K562 (cell line): ENCODE results near the gene DTNA. TPM values are rescaled to one million over a fixed set of nuclear protein-coding genes. Genes with fewer than 3 reads are reported as not detected.

Experiments
- ATAC-seq: fragments of 200-7000 bp; cut with Tn5 transposase; 3 replicates; pipeline ENCODE4 v1.9.1; 2020; ENCODE audit warnings: moderate library complexity
- BruUV-seq: library from RNA; stranded (reverse); fragments of 400-500 nt; replicated peaks from 2 replicates; lab custom pipeline; 2021; lab: Mats Ljungman, UMichigan
- CTCF ChIA-PET: fragments of 300-600 bp; formaldehyde crosslinking; extraction: SDS; loops from one replicate; lab custom pipeline; 2021; ENCODE audit warnings: low intra/inter-chr PET ratio; lab: Yijun Ruan, JAX
- POLR2A ChIA-PET: fragments of 300-600, 350-650 bp; sonication (Branson Sonifier 250); formaldehyde crosslinking; extraction: SDS; loops from one replicate; lab custom pipeline; 2021; ENCODE audit warnings: antibody characterized with exemption, inconsistent platforms; lab: Yijun Ruan, JAX
- DNase-seq, 4 experiments: peaks; one replicate each; pipeline versions ENCODE4 v3.0.0 to v3.0.0-alpha.2; 2011 to 2018; ENCODE audit warnings: low spot score in 3 of 4, mixed read lengths in 3 of 4; ENCODE audit errors: extremely low read depth in 1 of 4
- FAIRE-seq: peaks from 2 replicates; lab custom pipeline; 2011; peaks lifted over from hg19 to GRCh38; lab: Jason Lieb, UNC
- H2AFZ ChIP-seq: 2 replicates; pipeline ENCODE4 v1.6.0; 2011; ENCODE audit warnings: low read depth, low read length, control low read depth, inconsistent platforms
- H3K27ac ChIP-seq: fragments of 200-600 bp; 3 replicates; pipeline ENCODE4 v1.8.0; 2011; ENCODE audit warnings: low read depth, mild to moderate bottlenecking, control low read depth, inconsistent platforms, low read length, moderate library complexity, mixed read lengths; ENCODE audit errors: extremely low read depth
- H3K27me3 ChIP-seq, 2 experiments: fragments of 300-600 bp in 1 of 2; 2 replicates in 1 of 2; 3 replicates in 1 of 2; pipeline versions ENCODE4 v1.6.0 to v1.8.0; 2011; ENCODE audit warnings: inconsistent platforms in 2 of 2, low read length in 2 of 2, mild to moderate bottlenecking in 1 of 2, mixed read lengths in 1 of 2, moderate library complexity in 1 of 2; ENCODE audit not compliant: control insufficient read depth in 2 of 2, insufficient read depth in 2 of 2
- H3K36me3 ChIP-seq: fragments of 300-600 bp; 3 replicates; pipeline ENCODE4 v1.8.0; 2011; ENCODE audit warnings: mild to moderate bottlenecking, low read length, inconsistent platforms; ENCODE audit not compliant: control insufficient read depth, insufficient read depth
- H3K4me1 ChIP-seq, 2 experiments: fragments of 200-600 bp in 1 of 2; replicated peaks in 1 of 2; 2 replicates in 1 of 2; 3 replicates in 1 of 2; pipeline versions ENCODE4 v1.5.1 to v1.8.0; 2011; ENCODE audit warnings: inconsistent platforms in 2 of 2, low read length in 2 of 2, mild to moderate bottlenecking in 1 of 2, mixed read lengths in 1 of 2, moderate library complexity in 1 of 2; ENCODE audit not compliant: control insufficient read depth in 2 of 2, insufficient read depth in 2 of 2
- H3K4me2 ChIP-seq: 2 replicates; pipeline ENCODE4 v1.6.1; 2011; ENCODE audit warnings: low read length, control low read depth, inconsistent platforms, mixed read lengths; ENCODE audit not compliant: insufficient read depth
- H3K4me3 ChIP-seq: fragments of 200-600 bp; sonication (generic), shearing (Covaris generic); 2 replicates; pipeline ENCODE4 v1.5.1; 2016; ENCODE audit warnings: control low read depth, inconsistent platforms
- H3K79me2 ChIP-seq: fragments of 200-600 bp; 3 replicates; pipeline ENCODE4 v1.8.0; 2011; ENCODE audit warnings: low read length, inconsistent platforms; ENCODE audit not compliant: control insufficient read depth, insufficient read depth
- H3K9ac ChIP-seq, 2 experiments: 2 replicates each; pipeline versions ENCODE4 v1.6.0 to v1.6.1; 2011; ENCODE audit warnings: low read depth in 2 of 2, low read length in 2 of 2, control low read depth in 1 of 2, inconsistent platforms in 1 of 2, mild to moderate bottlenecking in 1 of 2, mixed read lengths in 1 of 2; ENCODE audit not compliant: insufficient read depth in 1 of 2
- H3K9me1 ChIP-seq: one replicate; pipeline ENCODE4 v1.6.0; 2011; ENCODE audit warnings: inconsistent platforms, mild to moderate bottlenecking, low read length, moderate library complexity; ENCODE audit not compliant: control insufficient read depth, insufficient read depth
- H3K9me3 ChIP-seq: replicated peaks from 2 replicates; pipeline ENCODE4 v1.5.1; 2011; ENCODE audit warnings: low read depth, low read length, inconsistent platforms; ENCODE audit not compliant: control insufficient read depth, insufficient read depth
- H4K20me1 ChIP-seq: replicated peaks from 2 replicates; pipeline ENCODE4 v1.6.1; 2011; ENCODE audit warnings: low read length, inconsistent platforms, mixed read lengths; ENCODE audit not compliant: control insufficient read depth, insufficient read depth
- EGR1 ChIP-seq: fragments of 450-650 bp; conservative IDR thresholded peaks from 2 replicates; pipeline ENCODE4 v1.6.1; 2017; ENCODE audit warnings: mild to moderate bottlenecking
- ETV1 ChIP-seq: fragments of 450-650 bp; conservative IDR thresholded peaks from 2 replicates; pipeline ENCODE4 v1.6.1; 2016; ENCODE audit warnings: missing genetic modification characterization, control low read depth, low read depth, missing compliant biosample characterization
- HDAC3 ChIP-seq: fragments of 450-650 bp; IDR thresholded peaks from 2 replicates; pipeline ENCODE4 v1.6.1; 2018; ENCODE audit warnings: borderline replicate concordance, mild to moderate bottlenecking, moderate library complexity; ENCODE audit not compliant: partially characterized antibody
- HMG20A ChIP-seq: fragments of 450-650 bp; formaldehyde crosslinking; conservative IDR thresholded peaks from 2 replicates; pipeline ENCODE4 v1.4.0; 2020; ENCODE audit warnings: mild to moderate bottlenecking, mixed read lengths
- STAG1 ChIP-seq: sonication (generic); formaldehyde crosslinking; IDR thresholded peaks from 2 replicates; pipeline ENCODE4 v1.5.0; 2020; ENCODE audit warnings: missing genetic modification reagents, borderline replicate concordance
- ZC3H11A ChIP-seq: IDR thresholded peaks from 2 replicates; pipeline ENCODE4 v1.6.1; 2012; ENCODE audit warnings: low read depth, low read length, improper control_type of control experiment
- WGBS: fragments of 100-300 bp; shearing (Covaris generic); methylation state at CpG from one replicate; pipeline ENCODE4 v1.1.6; 2016; ENCODE audit warnings: low coverage, mixed read lengths; ENCODE audit not compliant: insufficient coverage; ENCODE audit errors: missing lambda C conversion rate; 5-methylcytosine and 5-hydroxymethylcytosine counted together
- in situ Hi-C: fragments of 300-500 bp; cut with MboI; formaldehyde crosslinking; loops from 4 replicates; pipeline ENCODE4 v1.15.0; 2018; ENCODE audit warnings: inconsistent platforms, mixed read lengths
- intact Hi-C: fragments of 100-400 bp; cut with micrococcal nuclease; formaldehyde crosslinking; loops from 2 replicates; pipeline ENCODE4 v1.14.2; 2022
- polyA plus RNA-seq, 8 experiments: library from polyadenylated mRNA; depleted of rRNA in 4 of 8; stranded (reverse) in 5 of 8; unstranded in 3 of 8; fragments of >200 nt; fragmentation: Nextera tagmentation in 2 of 8; fragmentation: Illumina TruSeq in 1 of 8; extraction: Ambion mirVana in 2 of 8; extraction: Trizol in 1 of 8; gene quantifications; 2 replicates each; pipeline versions ENCODE4 v1.2.1 to v1.2.3, GENCODE V29; 2011 to 2014; ENCODE audit warnings: inconsistent platforms in 1 of 8, missing spikeins in 1 of 8
- total RNA-seq, 7 experiments: library from RNA; depleted of rRNA in 6 of 7; stranded (reverse); fragments of >200 nt in 6 of 7; fragmentation: Illumina TruSeq in 2 of 7; extraction: Trizol in 2 of 7; gene quantifications; 2 replicates each; pipeline versions ENCODE4 v1.2.1 to v1.2.3, GENCODE V29; 2011 to 2021; ENCODE audit warnings: low replicate concordance in 1 of 7
- TF ChIP-seq, protein P1 (sequence below): fragments of 250-450 bp; sonication (Bioruptor Pico); IDR thresholded peaks from 2 replicates; pipeline ENCODE4 v1.5.0; 2020; ENCODE audit warnings: mild to moderate bottlenecking
- TF ChIP-seq, protein P2 (sequence below): fragments of 450-650 bp; IDR thresholded peaks from 2 replicates; pipeline ENCODE4 v1.6.1; 2016; ENCODE audit warnings: missing biosample characterization, missing genetic modification characterization

The DTNA gene
- total and polyA plus RNA-seq, 9 of the 15 experiments (the other 6 are each of a cell fraction or from before 2014, with no cell fraction given), result 0.07 to 2.4 (median 0.22) TPM; not detected in 2

DNA sequence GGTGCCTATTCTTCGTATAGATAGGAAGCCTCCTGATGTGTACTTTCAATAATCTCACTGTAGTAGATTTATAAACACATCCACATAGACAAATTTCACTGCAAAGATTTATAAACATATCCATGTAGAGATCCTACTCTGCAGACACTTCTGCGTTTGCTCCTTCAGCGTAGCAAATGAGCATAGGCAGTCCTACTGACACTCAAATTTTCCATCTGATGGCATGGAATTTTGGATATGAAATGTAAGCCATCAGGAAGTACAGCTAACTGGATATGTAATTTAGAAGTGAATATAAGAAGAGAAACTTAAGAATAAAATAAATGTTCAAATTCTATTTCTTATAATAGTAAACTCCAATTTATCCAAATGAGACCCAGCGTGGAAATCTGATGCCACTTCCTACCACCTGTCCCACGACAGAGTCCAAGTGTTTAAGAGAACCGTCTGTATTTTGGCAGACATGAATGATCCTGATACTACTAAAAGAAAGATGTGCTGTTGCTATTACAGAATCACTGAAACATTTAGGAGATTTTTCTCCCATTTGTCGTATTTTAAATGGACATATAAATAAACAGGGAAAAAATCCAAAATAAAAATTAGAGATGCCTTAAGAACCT, 86.0 kb downstream of the DTNA start:
- in situ Hi-C loops (loop anchor here (25.0 kb wide), 2 partner anchors 684 to 1559 kb away; no protein-coding TSS in a partner anchor), intact Hi-C loops (no loop called here)
- no peak for DNase-seq
- Histone ChIP-seq H3K27me3 (no peaks in the 10 kb centered on the region), H2AFZ (no peak overlapping the region), H3K36me3 (no peaks in the 10 kb centered on the region), H3K4me2 (no peak overlapping the region), H4K20me1 (no peaks in the 10 kb centered on the region), H3K79me2 (no peaks in the 10 kb centered on the region), H3K9me1 (no peaks in the 10 kb centered on the region), H3K4me3 (no peak overlapping the region), H3K9ac (no peak overlapping the region), H3K27ac (no peak overlapping the region), H3K9me3 (no peaks in the 10 kb centered on the region), H3K4me1 (no peaks in the 10 kb centered on the region)
- ATAC-seq, result no peak
- POLR2A ChIA-PET, result no interaction called here
- BruUV-seq, result no TSS peak
- 0% methylated on average over 7 of the region's 7 CpGs for WGBS
- FAIRE-seq, result no peak
- no peak for TF ChIP-seq HDAC3
- TF ChIP-seq STAG1 (CRISPR knock-in tag), result no peak
- TF ChIP-seq, protein P1, sequence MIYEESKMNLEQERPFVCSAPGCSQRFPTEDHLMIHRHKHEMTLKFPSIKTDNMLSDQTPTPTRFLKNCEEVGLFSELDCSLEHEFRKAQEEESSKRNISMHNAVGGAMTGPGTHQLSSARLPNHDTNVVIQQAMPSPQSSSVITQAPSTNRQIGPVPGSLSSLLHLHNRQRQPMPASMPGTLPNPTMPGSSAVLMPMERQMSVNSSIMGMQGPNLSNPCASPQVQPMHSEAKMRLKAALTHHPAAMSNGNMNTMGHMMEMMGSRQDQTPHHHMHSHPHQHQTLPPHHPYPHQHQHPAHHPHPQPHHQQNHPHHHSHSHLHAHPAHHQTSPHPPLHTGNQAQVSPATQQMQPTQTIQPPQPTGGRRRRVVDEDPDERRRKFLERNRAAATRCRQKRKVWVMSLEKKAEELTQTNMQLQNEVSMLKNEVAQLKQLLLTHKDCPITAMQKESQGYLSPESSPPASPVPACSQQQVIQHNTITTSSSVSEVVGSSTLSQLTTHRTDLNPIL, result no peak
- TF ChIP-seq ZC3H11A, result no peak
- TF ChIP-seq, protein P2, sequence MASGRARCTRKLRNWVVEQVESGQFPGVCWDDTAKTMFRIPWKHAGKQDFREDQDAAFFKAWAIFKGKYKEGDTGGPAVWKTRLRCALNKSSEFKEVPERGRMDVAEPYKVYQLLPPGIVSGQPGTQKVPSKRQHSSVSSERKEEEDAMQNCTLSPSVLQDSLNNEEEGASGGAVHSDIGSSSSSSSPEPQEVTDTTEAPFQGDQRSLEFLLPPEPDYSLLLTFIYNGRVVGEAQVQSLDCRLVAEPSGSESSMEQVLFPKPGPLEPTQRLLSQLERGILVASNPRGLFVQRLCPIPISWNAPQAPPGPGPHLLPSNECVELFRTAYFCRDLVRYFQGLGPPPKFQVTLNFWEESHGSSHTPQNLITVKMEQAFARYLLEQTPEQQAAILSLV (tag), result no peak
- no peak for TF ChIP-seq EGR1
- TF ChIP-seq HMG20A (CRISPR knock-in tag), result no peak
- TF ChIP-seq ETV1 (tag), result no peak
- CTCF ChIA-PET, result no interaction called here
